MCF 10A (cell line): ENCODE data around the gene ABCC4. TPM values are rescaled to one million over a fixed set of nuclear protein-coding genes. Genes with fewer than 3 reads are reported as not detected.

Experiments
- BruUV-seq: library from RNA; stranded (reverse); fragments of 400-500 nt; replicated peaks from 2 replicates; lab custom pipeline; 2021; lab: Mats Ljungman, UMichigan
- CTCF ChIA-PET: fragments of 300-600 bp; sonication (Branson Sonifier 250); formaldehyde crosslinking; extraction: SDS; loops from one replicate; lab custom pipeline; 2021; ENCODE audit warnings: antibody characterized with exemption, inconsistent platforms; lab: Yijun Ruan, JAX
- POLR2A ChIA-PET: fragments of 300-600, 350-650 bp; sonication (Branson Sonifier 250); formaldehyde crosslinking; extraction: SDS; loops from one replicate; lab custom pipeline; 2020; ENCODE audit warnings: antibody characterized with exemption, inconsistent platforms; lab: Yijun Ruan, JAX
- DNase-seq: peaks from one replicate; pipeline ENCODE4 v3.0.0-alpha.2; 2018; ENCODE audit not compliant: unreplicated experiment
- H3K27ac Mint-ChIP-seq: one replicate; pipeline ENCODE4 v1.8.0; 2022; ENCODE audit warnings: mild to moderate bottlenecking, low read depth, mixed read lengths; ENCODE audit not compliant: unreplicated experiment
- H3K27me3 Mint-ChIP-seq: one replicate; pipeline ENCODE4 v1.8.0; 2022; ENCODE audit warnings: mixed read lengths; ENCODE audit not compliant: insufficient read depth, unreplicated experiment
- H3K36me3 Mint-ChIP-seq: one replicate; pipeline ENCODE4 v1.8.0; 2022; ENCODE audit warnings: mild to moderate bottlenecking, moderate library complexity, mixed read lengths; ENCODE audit not compliant: insufficient read depth, unreplicated experiment
- H3K4me1 Mint-ChIP-seq: one replicate; pipeline ENCODE4 v1.8.0; 2022; ENCODE audit warnings: mixed read lengths; ENCODE audit not compliant: insufficient read depth, unreplicated experiment
- H3K4me3 Mint-ChIP-seq: one replicate; pipeline ENCODE4 v1.8.0; 2022; ENCODE audit warnings: mild to moderate bottlenecking, moderate library complexity, mixed read lengths; ENCODE audit not compliant: unreplicated experiment
- H3K9me3 Mint-ChIP-seq: one replicate; pipeline ENCODE4 v1.8.0; 2022; ENCODE audit warnings: mixed read lengths; ENCODE audit not compliant: unreplicated experiment
- intact Hi-C: fragments of 100-400 bp; cut with micrococcal nuclease; formaldehyde crosslinking; loops from 2 replicates; pipeline ENCODE4 v1.14.1; 2022
- total RNA-seq: library from RNA; stranded (reverse); gene quantifications from 2 replicates; pipeline ENCODE4 v1.2.3, GENCODE V29; 2022
- TF ChIP-seq, protein P1 (sequence below): fragments of 200-600 bp; IDR thresholded peaks from one replicate; pipeline ENCODE4 v1.8.0; 2022; ENCODE audit warnings: antibody characterized with exemption, mild to moderate bottlenecking; ENCODE audit not compliant: unreplicated experiment

Gene ABCC4
- total RNA-seq, 1 experiment from 2014 or later, result 13.9 TPM

DNA sequence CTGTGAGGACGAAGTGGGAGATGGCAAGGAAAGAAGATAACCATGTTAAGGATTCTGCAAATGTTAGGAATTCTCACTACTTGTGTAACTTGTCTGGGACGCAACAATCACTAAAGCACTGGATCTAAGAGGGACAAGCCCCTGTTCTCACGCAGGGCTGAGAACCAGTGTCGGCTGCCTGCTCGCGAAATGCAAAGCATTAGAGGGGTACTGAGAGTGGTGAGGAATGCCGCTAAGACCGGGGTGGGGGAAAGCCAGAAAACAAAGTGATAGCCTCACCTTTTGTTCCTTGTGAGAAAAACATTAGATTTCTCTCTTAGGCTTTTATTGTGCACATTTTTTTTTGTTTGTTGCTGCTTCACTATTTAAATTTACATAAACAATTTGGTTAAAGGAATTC lies 241.9 kb downstream of the ABCC4 start:
- intact Hi-C loops, result no loop called here
- Mint-ChIP-seq H3K27me3 (no peaks in the 10 kb centered on the region), H3K4me3 (no peak overlapping the region), H3K27ac (no peak overlapping the region), H3K36me3 (peaks cover 11% of the 10 kb centered on the region), H3K4me1 (no peaks in the 10 kb centered on the region), H3K9me3 (no peaks in the 10 kb centered on the region)
- DNase-seq, result no peak
- no TSS peak for BruUV-seq
- TF ChIP-seq, protein P1, sequence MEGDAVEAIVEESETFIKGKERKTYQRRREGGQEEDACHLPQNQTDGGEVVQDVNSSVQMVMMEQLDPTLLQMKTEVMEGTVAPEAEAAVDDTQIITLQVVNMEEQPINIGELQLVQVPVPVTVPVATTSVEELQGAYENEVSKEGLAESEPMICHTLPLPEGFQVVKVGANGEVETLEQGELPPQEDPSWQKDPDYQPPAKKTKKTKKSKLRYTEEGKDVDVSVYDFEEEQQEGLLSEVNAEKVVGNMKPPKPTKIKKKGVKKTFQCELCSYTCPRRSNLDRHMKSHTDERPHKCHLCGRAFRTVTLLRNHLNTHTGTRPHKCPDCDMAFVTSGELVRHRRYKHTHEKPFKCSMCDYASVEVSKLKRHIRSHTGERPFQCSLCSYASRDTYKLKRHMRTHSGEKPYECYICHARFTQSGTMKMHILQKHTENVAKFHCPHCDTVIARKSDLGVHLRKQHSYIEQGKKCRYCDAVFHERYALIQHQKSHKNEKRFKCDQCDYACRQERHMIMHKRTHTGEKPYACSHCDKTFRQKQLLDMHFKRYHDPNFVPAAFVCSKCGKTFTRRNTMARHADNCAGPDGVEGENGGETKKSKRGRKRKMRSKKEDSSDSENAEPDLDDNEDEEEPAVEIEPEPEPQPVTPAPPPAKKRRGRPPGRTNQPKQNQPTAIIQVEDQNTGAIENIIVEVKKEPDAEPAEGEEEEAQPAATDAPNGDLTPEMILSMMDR, result no peak
- POLR2A ChIA-PET, result no interaction called here
- CTCF ChIA-PET, result no interaction called here

DNA sequence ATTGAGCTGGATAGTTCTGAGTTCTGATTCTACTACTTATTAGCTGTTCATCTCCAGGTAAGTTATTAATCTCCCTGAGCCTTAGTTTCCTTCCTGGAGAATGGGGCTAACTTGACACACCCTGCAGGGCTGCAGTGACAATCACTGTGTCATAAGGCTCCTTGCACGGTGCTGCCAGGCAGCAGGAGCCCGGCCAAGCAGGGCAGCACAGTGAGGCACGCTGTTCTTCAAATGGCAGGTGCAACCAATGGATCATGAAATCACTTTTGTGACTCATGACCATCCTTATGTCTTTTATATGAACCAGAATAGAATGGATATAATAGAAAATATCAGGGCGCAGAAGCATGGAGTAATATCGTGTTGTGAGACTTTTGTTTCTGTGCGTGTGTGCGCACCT lies 242.6 kb downstream of the ABCC4 start:
- no peak overlapping the region for H3K27ac Mint-ChIP-seq
- intact Hi-C loops, result no loop called here
- CTCF ChIA-PET, result interaction anchor here (0.5 kb wide), 1 partner anchor 126 kb away, joined by 3 read pairs; no protein-coding TSS in a partner anchor
- H3K4me3 Mint-ChIP-seq, result no peak overlapping the region
- no peaks in the 10 kb centered on the region for H3K4me1 Mint-ChIP-seq
- BruUV-seq, result no TSS peak
- no peak for DNase-seq
- TF ChIP-seq, protein P1, result no peak
- no peaks in the 10 kb centered on the region for H3K9me3 Mint-ChIP-seq
- POLR2A ChIA-PET, result no interaction called here
- H3K36me3 Mint-ChIP-seq, result peaks cover 11% of the 10 kb centered on the region
- no peaks in the 10 kb centered on the region for H3K27me3 Mint-ChIP-seq

DNA sequence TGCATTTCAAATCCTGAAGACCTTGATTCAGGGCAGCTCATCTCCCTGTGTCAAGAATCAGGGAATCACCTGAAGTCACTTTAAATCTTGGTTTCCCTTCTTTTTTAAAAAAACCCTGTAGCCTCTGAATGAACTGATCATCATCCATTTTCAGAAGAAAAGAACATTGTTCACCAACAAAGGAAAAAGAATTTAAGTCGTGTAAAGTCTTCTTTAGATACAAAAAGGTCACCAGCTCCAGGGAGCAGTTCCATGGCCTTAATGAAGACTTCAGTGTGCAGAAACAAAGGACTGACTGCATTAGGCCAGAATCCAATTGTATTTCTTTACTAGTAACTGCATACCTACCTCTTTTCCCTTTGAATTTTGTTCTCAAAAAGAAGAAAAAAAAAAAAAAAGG lies 245.0 kb downstream of the ABCC4 start:
- no peaks in the 10 kb centered on the region for H3K9me3 Mint-ChIP-seq
- TF ChIP-seq, protein P1, result no peak
- ChIA-PET POLR2A (no interaction called here), CTCF (interaction anchor here (0.6 kb wide), 1 partner anchor 35 kb away, joined by 3 read pairs; no protein-coding TSS in a partner anchor)
- no peak for DNase-seq
- intact Hi-C loops, result no loop called here
- no peaks in the 10 kb centered on the region for H3K27me3 Mint-ChIP-seq
- no peak overlapping the region for H3K4me3 Mint-ChIP-seq
- H3K27ac Mint-ChIP-seq, result no peak overlapping the region
- no peaks in the 10 kb centered on the region for H3K4me1 Mint-ChIP-seq
- peaks cover 11% of the 10 kb centered on the region for H3K36me3 Mint-ChIP-seq
- BruUV-seq, result no TSS peak

DNA sequence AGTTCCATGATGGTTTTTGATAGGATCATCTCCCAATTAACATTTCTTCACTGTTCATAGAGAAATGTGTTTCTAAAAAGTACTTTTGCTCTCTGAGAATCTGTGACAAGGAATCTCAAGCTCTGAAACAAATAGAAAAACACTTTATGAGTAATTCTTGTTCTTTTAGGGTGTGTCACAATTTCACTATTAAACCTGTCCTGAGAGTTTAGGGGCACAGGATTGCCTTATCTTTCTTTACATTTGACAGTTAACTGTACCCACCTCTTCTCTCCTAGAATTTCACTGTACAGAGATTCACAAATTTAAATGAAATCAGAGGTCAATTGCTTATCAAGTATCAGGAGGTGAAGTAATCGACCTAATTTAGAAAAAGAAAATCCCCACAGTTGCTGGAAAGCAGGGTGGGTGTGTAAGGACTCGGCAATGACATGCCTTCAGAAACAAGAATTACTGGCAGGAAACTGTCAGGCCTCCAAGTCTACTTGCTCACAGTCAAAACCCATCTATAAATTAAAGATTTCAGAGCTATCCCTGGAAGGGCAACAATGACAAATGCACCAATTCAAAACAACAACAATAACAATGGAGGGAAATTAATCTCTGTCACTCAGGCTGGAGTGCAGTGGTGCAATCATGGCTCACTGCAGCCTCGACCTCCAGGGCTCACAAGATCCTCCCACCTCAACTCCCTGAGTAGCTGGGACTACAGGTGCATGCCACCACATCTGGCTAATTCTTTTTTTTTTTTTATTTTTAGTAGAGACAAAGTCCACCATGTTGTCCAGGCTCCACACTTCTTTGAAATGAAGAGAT lies 250.2 kb downstream of the ABCC4 start:
- CTCF ChIA-PET, result no interaction called here

More for the DNA sequence above, 250.2 kb downstream of the ABCC4 start:
- POLR2A ChIA-PET, result no interaction called here
- intact Hi-C loops, result no loop called here
- Mint-ChIP-seq H3K27me3 (no peaks in the 10 kb centered on the region), H3K27ac (no peak overlapping the region), H3K4me3 (no peak overlapping the region), H3K36me3 (no peaks in the 10 kb centered on the region), H3K4me1 (no peaks in the 10 kb centered on the region), H3K9me3 (no peaks in the 10 kb centered on the region)
- no peak for DNase-seq
- BruUV-seq, result no TSS peak
- TF ChIP-seq, protein P1, result no peak
